ENCODE data around the gene GPR162. TPM values are rescaled to one million over a fixed set of nuclear protein-coding genes. Genes with fewer than 3 reads are reported as not detected.
A peak's percentile ranks its signal among the peaks of the same experiment; 100 is the strongest.

The GPR162 gene
- total and polyA plus RNA-seq, 2 experiments from 2014 or later: 2.3 TPM

- Histone ChIP-seq H2AFZ (no peak overlapping the region), H3K27ac (peak overlapping the region; percentile 72), H3K36me3 (replicated peaks; ENCODE audit: insufficient read depth, low read depth) (no peaks in the 10 kb centered on the region), H3K27me3 (no peaks in the 10 kb centered on the region), H4K20me1 (ENCODE audit: insufficient read depth, poor library complexity, severe bottlenecking) (peaks cover 20% of the 10 kb centered on the region), H3K9me2 (replicated peaks; ENCODE audit: insufficient read depth) (no peaks in the 10 kb centered on the region), H3K79me2 (peaks cover 29% of the 10 kb centered on the region), H3K4me3 (no peak overlapping the region), H3K4me2 (peak overlapping the region; percentile 84), H3K9me3 (ENCODE audit: low read depth) (no peaks in the 10 kb centered on the region), H3K4me1 (ENCODE audit: insufficient read depth) (peaks cover 15% of the 10 kb centered on the region)
- TF ChIP-seq EZH2phosphoT487 (IDR thresholded peaks at IDR 0.05; ENCODE audit: low read depth, severe bottlenecking, unreplicated experiment): no peak
- no peak for TF ChIP-seq CTCF (IDR thresholded peaks at IDR 0.05; ENCODE audit: poor library complexity)
- no peak for TF ChIP-seq EZH2 (IDR thresholded peaks at IDR 0.05; ENCODE audit: borderline replicate concordance)
- 82% methylated on average over 14 of the region's 19 CpGs for WGBS (ENCODE audit: low lambda C conversion rate, missing lambda C conversion rate)
- no peak for DNase-seq (ENCODE audit: low spot score)
Observed at GRCh38 chr12:6866163-6866919, 44.7 kb downstream of the GPR162 start.

GRCh38 chr12:6866920-6867412, 45.3 kb downstream of the GPR162 start:
- peaks cover 31% of the 10 kb centered on the region for H3K79me2 ChIP-seq
- no peaks in the 10 kb centered on the region for H3K36me3 ChIP-seq (replicated peaks; ENCODE audit: insufficient read depth, low read depth)
- H3K4me2 ChIP-seq: peak overlapping the region; percentile 84
- H4K20me1 ChIP-seq (ENCODE audit: insufficient read depth, poor library complexity, severe bottlenecking): peaks cover 21% of the 10 kb centered on the region
- H3K9me2 ChIP-seq (replicated peaks; ENCODE audit: insufficient read depth): no peaks in the 10 kb centered on the region
- TF ChIP-seq EZH2 (IDR thresholded peaks at IDR 0.05; ENCODE audit: borderline replicate concordance): no peak
- no peak for TF ChIP-seq CTCF (IDR thresholded peaks at IDR 0.05; ENCODE audit: poor library complexity)
- TF ChIP-seq EZH2phosphoT487 (IDR thresholded peaks at IDR 0.05; ENCODE audit: low read depth, severe bottlenecking, unreplicated experiment): no peak
- H3K27ac ChIP-seq: peak overlapping the region; percentile 72
- DNase-seq (ENCODE audit: low spot score): no peak
- H3K4me1 ChIP-seq (ENCODE audit: insufficient read depth): peaks cover 21% of the 10 kb centered on the region
- WGBS (ENCODE audit: low lambda C conversion rate, missing lambda C conversion rate): 13% methylated on average over 29 of the region's 33 CpGs
- peak overlapping the region; percentile 37 for H2AFZ ChIP-seq
- H3K9me3 ChIP-seq (ENCODE audit: low read depth): no peaks in the 10 kb centered on the region
- H3K27me3 ChIP-seq: no peaks in the 10 kb centered on the region
- no peak overlapping the region for H3K4me3 ChIP-seq

- DNase-seq (ENCODE audit: low spot score): peak; percentile 94
- peaks cover 36% of the 10 kb centered on the region for H3K79me2 ChIP-seq
- 4% methylated on average over 39 of the region's 86 CpGs for WGBS (ENCODE audit: low lambda C conversion rate, missing lambda C conversion rate)
- H2AFZ ChIP-seq: peak within 1 kb of the TSS; percentile 37
- H3K36me3 ChIP-seq (replicated peaks; ENCODE audit: insufficient read depth, low read depth): no peaks in the 10 kb centered on the region
- H3K4me1 ChIP-seq (ENCODE audit: insufficient read depth): peaks cover 23% of the 10 kb centered on the region
- H4K20me1 ChIP-seq (ENCODE audit: insufficient read depth, poor library complexity, severe bottlenecking): peaks cover 21% of the 10 kb centered on the region
- peak within 1 kb of the TSS; percentile 84 for H3K4me2 ChIP-seq
- no peak for TF ChIP-seq EZH2 (IDR thresholded peaks at IDR 0.05; ENCODE audit: borderline replicate concordance)
- no peak for TF ChIP-seq EZH2phosphoT487 (IDR thresholded peaks at IDR 0.05; ENCODE audit: low read depth, severe bottlenecking, unreplicated experiment)
- no peak for TF ChIP-seq CTCF (IDR thresholded peaks at IDR 0.05; ENCODE audit: poor library complexity)
- peak within 1 kb of the TSS; percentile 97 for H3K27ac ChIP-seq
- no peaks in the 10 kb centered on the region for H3K9me2 ChIP-seq (replicated peaks; ENCODE audit: insufficient read depth)
- no peaks in the 10 kb centered on the region for H3K27me3 ChIP-seq
- no peaks in the 10 kb centered on the region for H3K9me3 ChIP-seq (ENCODE audit: low read depth)
- H3K4me3 ChIP-seq: peak within 1 kb of the TSS; percentile 94
Observed at GRCh38 chr12:6867413-6868210, 46.0 kb downstream of the GPR162 start, which contains the start of gene TPI1. Gene TPI1, plus strand, starts transcription at chr12:6867531. Its CDS starts 36 bp downstream, at chr12:6867567.

Data from hepatocyte (in vitro differentiated cells).